Calu3 (cell line): ENCODE results near the gene GFPT1. TPM values are rescaled to one million over a fixed set of nuclear protein-coding genes. Genes with fewer than 3 reads are reported as not detected.

ENCODE experiments used
- BruUV-seq: library from RNA; stranded (reverse); fragments of 400-500 nt; replicated peaks from 2 replicates; lab custom pipeline; 2021; lab: Mats Ljungman, UMichigan
- CTCF ChIA-PET: fragments of 300-600 bp; sonication (Branson Sonifier 250); formaldehyde crosslinking; loops from one replicate; lab custom pipeline; 2022; ENCODE audit warnings: antibody characterized with exemption; lab: Charles Lee
- DNase-seq: peaks from one replicate; pipeline ENCODE4 v3.0.0; 2022
- H3K27ac Mint-ChIP-seq: one replicate; pipeline ENCODE4 v1.8.0; 2022; ENCODE audit warnings: mixed read lengths; ENCODE audit not compliant: unreplicated experiment
- H3K27me3 Mint-ChIP-seq: one replicate; pipeline ENCODE4 v1.8.0; 2022; ENCODE audit warnings: mixed read lengths; ENCODE audit not compliant: unreplicated experiment
- H3K36me3 Mint-ChIP-seq: one replicate; pipeline ENCODE4 v1.8.0; 2022; ENCODE audit warnings: mild to moderate bottlenecking, moderate library complexity, mixed read lengths; ENCODE audit not compliant: insufficient read depth, unreplicated experiment
- H3K4me1 Mint-ChIP-seq: one replicate; pipeline ENCODE4 v1.8.0; 2022; ENCODE audit warnings: mild to moderate bottlenecking, low read depth, mixed read lengths; ENCODE audit not compliant: unreplicated experiment
- H3K4me3 Mint-ChIP-seq: one replicate; pipeline ENCODE4 v1.8.0; 2022; ENCODE audit warnings: mild to moderate bottlenecking, low read depth, moderate library complexity, mixed read lengths; ENCODE audit not compliant: unreplicated experiment
- H3K9me3 Mint-ChIP-seq: one replicate; pipeline ENCODE4 v1.8.0; 2022; ENCODE audit warnings: low read depth, mixed read lengths; ENCODE audit not compliant: unreplicated experiment
- intact Hi-C: fragments of 100-400 bp; cut with micrococcal nuclease; formaldehyde crosslinking; loops from one replicate; pipeline ENCODE4 v1.10.0; 2022; ENCODE audit not compliant: unreplicated experiment
- total RNA-seq: library from RNA; stranded (reverse); gene quantifications from 2 replicates; pipeline ENCODE4 v1.2.3, GENCODE V29; 2022
- TF ChIP-seq, protein P1 (sequence below): fragments of 200-600 bp; IDR thresholded peaks from one replicate; pipeline ENCODE4 v1.8.0; 2022; ENCODE audit warnings: antibody characterized with exemption; ENCODE audit not compliant: unreplicated experiment

GFPT1 gene
- total RNA-seq, 1 experiment from 2014 or later: 98.0 TPM

DNA sequence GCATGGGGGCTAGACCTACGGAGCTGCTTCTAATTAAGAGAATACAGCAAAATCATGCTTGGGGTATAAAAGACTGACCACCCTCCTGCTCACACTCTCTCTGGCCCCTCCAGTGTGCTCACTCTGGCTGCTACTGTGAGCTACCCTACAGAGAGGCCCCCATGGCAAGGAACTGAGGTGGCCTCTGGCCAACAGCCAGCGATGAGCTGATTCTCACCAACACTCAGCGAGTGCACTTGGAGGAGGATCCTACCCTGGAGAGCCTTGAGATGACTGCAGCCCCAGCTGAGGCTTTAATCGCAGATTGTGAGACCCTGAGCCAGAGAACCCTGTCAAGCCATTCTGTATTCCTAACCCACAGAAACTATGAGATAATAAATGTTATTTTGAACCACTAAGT lies 88.2 kb downstream of the GFPT1 start:
- no TSS peak for BruUV-seq
- intact Hi-C loops: no loop called here
- Mint-ChIP-seq H3K4me3 (no peak overlapping the region), H3K9me3 (peaks cover 3% of the 10 kb centered on the region), H3K36me3 (no peaks in the 10 kb centered on the region), H3K4me1 (no peaks in the 10 kb centered on the region), H3K27me3 (peaks cover 77% of the 10 kb centered on the region), H3K27ac (no peak overlapping the region)
- TF ChIP-seq, protein P1, sequence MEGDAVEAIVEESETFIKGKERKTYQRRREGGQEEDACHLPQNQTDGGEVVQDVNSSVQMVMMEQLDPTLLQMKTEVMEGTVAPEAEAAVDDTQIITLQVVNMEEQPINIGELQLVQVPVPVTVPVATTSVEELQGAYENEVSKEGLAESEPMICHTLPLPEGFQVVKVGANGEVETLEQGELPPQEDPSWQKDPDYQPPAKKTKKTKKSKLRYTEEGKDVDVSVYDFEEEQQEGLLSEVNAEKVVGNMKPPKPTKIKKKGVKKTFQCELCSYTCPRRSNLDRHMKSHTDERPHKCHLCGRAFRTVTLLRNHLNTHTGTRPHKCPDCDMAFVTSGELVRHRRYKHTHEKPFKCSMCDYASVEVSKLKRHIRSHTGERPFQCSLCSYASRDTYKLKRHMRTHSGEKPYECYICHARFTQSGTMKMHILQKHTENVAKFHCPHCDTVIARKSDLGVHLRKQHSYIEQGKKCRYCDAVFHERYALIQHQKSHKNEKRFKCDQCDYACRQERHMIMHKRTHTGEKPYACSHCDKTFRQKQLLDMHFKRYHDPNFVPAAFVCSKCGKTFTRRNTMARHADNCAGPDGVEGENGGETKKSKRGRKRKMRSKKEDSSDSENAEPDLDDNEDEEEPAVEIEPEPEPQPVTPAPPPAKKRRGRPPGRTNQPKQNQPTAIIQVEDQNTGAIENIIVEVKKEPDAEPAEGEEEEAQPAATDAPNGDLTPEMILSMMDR: no peak
- CTCF ChIA-PET: no interaction called here
- DNase-seq: no peak

DNA sequence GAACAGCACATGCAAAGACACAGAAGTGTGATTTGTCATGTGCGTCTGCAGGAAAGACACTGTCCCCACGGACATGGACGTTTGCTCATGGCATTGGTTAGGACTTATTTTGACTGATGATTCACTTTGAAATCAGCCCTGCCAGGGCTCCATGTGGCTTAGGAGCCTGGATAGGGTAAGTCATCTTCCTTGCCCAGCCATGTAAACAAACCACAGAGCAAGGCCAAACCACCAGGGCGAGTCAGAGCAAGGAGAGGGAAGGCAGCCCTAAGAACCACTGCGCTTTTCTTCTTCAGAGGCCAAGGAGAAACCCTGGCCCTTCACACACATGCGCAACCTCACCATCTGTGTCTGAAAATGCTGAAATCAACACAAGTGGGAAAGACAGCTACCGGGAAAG lies 88.8 kb downstream of the GFPT1 start:
- Mint-ChIP-seq H3K4me1 (no peaks in the 10 kb centered on the region), H3K36me3 (no peaks in the 10 kb centered on the region), H3K27ac (no peak overlapping the region), H3K27me3 (peaks cover 76% of the 10 kb centered on the region), H3K4me3 (no peak overlapping the region), H3K9me3 (peaks cover 3% of the 10 kb centered on the region)
- intact Hi-C loops: no loop called here
- DNase-seq: no peak
- TF ChIP-seq, protein P1: no peak
- CTCF ChIA-PET: no interaction called here
- BruUV-seq: no TSS peak

DNA sequence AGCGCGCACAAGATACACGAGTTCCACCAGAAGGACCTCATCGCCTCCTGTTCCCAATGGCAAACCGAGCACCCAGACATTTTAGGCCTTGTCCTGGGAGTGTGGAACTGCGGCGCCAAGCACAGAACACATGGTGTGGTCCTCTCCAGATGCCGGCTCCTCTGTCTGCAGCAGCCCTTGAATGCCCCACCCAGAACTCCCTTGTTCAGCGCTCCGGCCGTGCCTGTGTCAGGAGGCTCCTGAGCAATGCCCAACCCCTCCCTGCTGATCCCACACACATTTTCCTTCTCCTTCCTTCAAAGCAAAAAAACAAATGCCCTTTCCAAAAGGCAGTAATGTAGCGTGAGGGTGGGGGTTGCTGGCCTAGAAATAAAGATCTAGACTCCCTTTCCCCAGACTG lies 89.8 kb downstream of the GFPT1 start:
- no TSS peak for BruUV-seq
- H3K36me3 Mint-ChIP-seq: no peaks in the 10 kb centered on the region
- no peak for DNase-seq
- CTCF ChIA-PET: no interaction called here
- peaks cover 66% of the 10 kb centered on the region for H3K27me3 Mint-ChIP-seq
- TF ChIP-seq, protein P1: no peak
- H3K27ac Mint-ChIP-seq: no peak overlapping the region
- intact Hi-C loops: no loop called here
- H3K4me3 Mint-ChIP-seq: no peak overlapping the region
- H3K4me1 Mint-ChIP-seq: no peaks in the 10 kb centered on the region
- peaks cover 3% of the 10 kb centered on the region for H3K9me3 Mint-ChIP-seq

DNA sequence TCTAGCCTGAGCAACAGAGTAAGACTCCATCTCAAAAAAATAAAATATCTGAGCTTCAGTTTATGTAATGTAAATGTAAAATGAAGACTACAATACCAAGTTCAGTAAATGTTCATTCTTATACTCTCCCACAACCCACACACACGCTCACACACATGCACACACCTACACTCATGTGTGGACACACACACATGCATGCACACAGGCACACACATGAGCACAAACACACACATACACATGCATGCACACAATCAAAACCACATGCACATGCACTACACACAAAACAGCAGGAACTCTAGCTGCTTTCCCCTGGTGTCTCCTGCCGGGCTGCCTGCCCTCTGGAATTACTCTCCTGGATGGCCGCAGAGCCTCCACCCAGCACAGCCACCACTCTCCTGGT lies 90.6 kb downstream of the GFPT1 start:
- Mint-ChIP-seq H3K27me3 (peaks cover 58% of the 10 kb centered on the region), H3K36me3 (no peaks in the 10 kb centered on the region), H3K27ac (no peak overlapping the region), H3K9me3 (peaks cover 3% of the 10 kb centered on the region), H3K4me1 (no peaks in the 10 kb centered on the region), H3K4me3 (no peak overlapping the region)
- CTCF ChIA-PET: no interaction called here
- TF ChIP-seq, protein P1: no peak
- no TSS peak for BruUV-seq
- intact Hi-C loops: no loop called here
- DNase-seq: no peak
